Measurements from ENCODE around the gene ZC3H4.
A peak's percentile ranks its signal among the peaks of the same experiment; 100 is the strongest.

Gene ZC3H4

GRCh38 chr19:47067215-47067847 lies 46.2 kb downstream of the ZC3H4 start:
- H3K27ac ChIP-seq: no peak overlapping the region
- TF ChIP-seq CTCF (conservative IDR thresholded peaks at IDR 0.05; ENCODE audit: low read depth): no peak
- POLR2A ChIA-PET (ENCODE audit: low non-redundant PET): no interaction called here
- DNase-seq (ENCODE audit: low spot score): no peak
- CTCF ChIA-PET: interaction anchor here (0.6 to 1.1 kb wide), 2 partner anchors 12 to 31 kb away, joined by 4 to 5 read pairs; no protein-coding TSS in a partner anchor

DNA sequence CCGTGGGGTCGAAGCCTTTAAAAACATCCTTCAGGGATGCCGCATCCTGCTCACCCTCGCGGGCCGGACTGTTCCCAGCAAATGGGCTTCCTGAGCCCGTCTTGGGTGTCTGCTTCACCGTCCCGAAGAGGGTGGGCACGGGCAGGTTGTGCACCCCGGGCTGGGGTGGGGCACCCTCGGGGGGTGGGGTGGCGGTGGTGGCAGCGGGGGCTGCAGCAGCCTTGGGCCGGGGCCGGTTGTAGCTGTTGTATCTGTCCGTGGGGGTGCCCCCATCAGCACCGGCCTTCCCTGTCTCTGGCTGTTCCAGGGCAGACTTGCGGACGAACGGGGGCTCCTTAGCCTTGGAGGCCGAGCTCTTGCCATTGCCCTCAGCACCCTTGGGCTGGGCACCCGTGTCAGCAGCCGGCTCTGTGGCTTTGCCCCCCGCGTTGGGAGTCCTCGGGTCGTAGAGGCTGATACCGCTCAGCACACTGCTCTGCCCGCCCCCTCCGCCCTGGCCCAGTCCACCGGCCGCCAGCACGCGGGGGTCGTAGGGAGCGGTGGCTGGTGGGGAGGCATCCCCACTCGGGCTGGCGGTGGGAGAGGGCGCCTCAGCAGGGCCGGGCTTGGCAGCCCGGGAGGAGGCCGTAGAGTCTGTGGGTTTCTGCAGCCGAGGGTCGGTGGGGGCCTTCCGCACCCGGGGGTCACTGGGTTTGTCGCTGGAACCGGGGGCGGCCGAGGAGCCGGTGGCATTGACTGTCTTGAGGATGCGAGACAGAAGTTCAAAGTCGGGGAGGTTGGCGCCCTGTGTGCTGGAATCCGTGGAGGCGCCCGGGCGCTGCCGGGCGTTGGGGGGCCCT lies 47.0 kb downstream of the ZC3H4 start:
- no peak overlapping the region for H3K27ac ChIP-seq
- CTCF ChIA-PET: interaction anchor here (0.5 kb wide), 1 partner anchor 335 kb away, joined by 3 read pairs; no protein-coding TSS in a partner anchor
- DNase-seq (ENCODE audit: low spot score): no peak
- TF ChIP-seq CTCF (conservative IDR thresholded peaks at IDR 0.05; ENCODE audit: low read depth): no peak
- POLR2A ChIA-PET (ENCODE audit: low non-redundant PET): no interaction called here

GRCh38 chr19:47065242-47065641 lies 48.3 kb downstream of the ZC3H4 start:
- no peak for TF ChIP-seq CTCF (conservative IDR thresholded peaks at IDR 0.05; ENCODE audit: low read depth)
- ChIA-PET CTCF (no interaction called here), POLR2A (ENCODE audit: low non-redundant PET) (no interaction called here)
- DNase-seq (ENCODE audit: low spot score): no peak
- 0 out of 2 replicates have a peak overlapping the region, but pooled peaks have one; percentile 15 for H3K27ac ChIP-seq

DNA sequence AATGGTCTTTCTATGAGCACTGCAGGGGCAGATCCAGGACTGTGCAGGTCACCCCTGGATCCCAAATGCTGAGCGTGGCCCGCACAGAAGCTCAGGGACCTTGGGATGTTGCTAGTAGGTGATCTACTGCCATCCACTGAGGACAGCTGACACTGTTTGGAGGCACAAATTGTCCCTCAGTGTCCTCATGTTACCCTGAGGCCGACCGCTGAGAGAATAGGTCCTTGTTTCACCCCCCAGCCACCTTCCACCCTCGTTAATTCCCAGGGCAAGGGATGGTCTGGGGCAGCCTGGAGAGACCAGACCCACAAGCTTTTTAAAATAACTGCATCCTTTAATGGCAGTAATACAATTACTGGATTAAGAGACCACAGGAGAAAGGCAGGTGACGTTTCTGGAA lies 49.7 kb downstream of the ZC3H4 start:
- H3K27ac ChIP-seq: no peak overlapping the region
- ChIA-PET POLR2A (ENCODE audit: low non-redundant PET) (no interaction called here), CTCF (no interaction called here)
- no peak for TF ChIP-seq CTCF (conservative IDR thresholded peaks at IDR 0.05; ENCODE audit: low read depth)
- DNase-seq (ENCODE audit: low spot score): no peak

- no peak overlapping the region for H3K27ac ChIP-seq
- POLR2A ChIA-PET (ENCODE audit: low non-redundant PET): no interaction called here
- CTCF ChIA-PET: interaction anchor here (0.6 to 1.0 kb wide), 3 partner anchors 21 to 327 kb away, joined by 3 to 5 read pairs (median 3); no protein-coding TSS in a partner anchor
- no peak for TF ChIP-seq CTCF (conservative IDR thresholded peaks at IDR 0.05; ENCODE audit: low read depth)
- no peak for DNase-seq (ENCODE audit: low spot score)
These were observed 55.0 kb downstream of the ZC3H4 start for GRCh38 chr19:47058621-47059022.

DNA sequence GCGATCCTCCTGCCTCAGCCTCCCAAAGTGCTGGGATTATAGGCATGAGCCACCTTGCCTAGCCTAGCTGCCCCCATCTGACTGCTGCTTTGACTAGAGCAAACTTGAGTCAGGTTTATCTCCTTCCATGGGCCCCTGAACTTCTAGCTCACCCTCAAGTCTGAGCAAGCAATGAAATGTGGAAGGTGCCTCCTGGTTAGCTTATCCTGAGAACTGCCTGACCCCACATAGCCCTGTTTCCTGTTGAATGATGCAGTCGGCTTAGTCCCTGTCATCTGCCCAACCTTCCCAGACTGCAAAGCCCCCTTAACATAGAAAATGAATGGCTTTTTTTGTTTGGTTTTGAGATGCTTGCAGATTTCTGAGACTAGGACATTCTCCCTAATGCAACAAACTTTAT lies 56.2 kb downstream of the ZC3H4 start:
- TF ChIP-seq CTCF (conservative IDR thresholded peaks at IDR 0.05; ENCODE audit: low read depth): no peak
- H3K27ac ChIP-seq: peak overlapping the region; percentile 20; the same call in 1 of the 2 replicates
- DNase-seq (ENCODE audit: low spot score): no peak
- ChIA-PET CTCF (no interaction called here), POLR2A (ENCODE audit: low non-redundant PET) (no interaction called here)
